IMR-90 (cell line): ENCODE measurements around the gene CCDC30. TPM values are rescaled to one million over a fixed set of nuclear protein-coding genes. Genes with fewer than 3 reads are reported as not detected.

ENCODE experiments used
- ATAC-seq: fragments of 200-7000 bp; cut with Tn5 transposase; 2 replicates; pipeline ENCODE4 v1.9.1; 2020; ENCODE audit warnings: low read depth, mild to moderate bottlenecking, moderate library complexity
- BruUV-seq: library from RNA; stranded (reverse); fragments of 400-500 nt; replicated peaks from 2 replicates; lab custom pipeline; 2021; lab: Mats Ljungman, UMichigan
- CTCF ChIA-PET: fragments of 300-600 bp; formaldehyde crosslinking; extraction: SDS; loops from one replicate; lab custom pipeline; 2021; ENCODE audit warnings: antibody characterized with exemption; lab: Yijun Ruan, JAX
- POLR2A ChIA-PET: fragments of 300-600 bp; sonication (Branson Sonifier 250); formaldehyde crosslinking; loops from one replicate; lab custom pipeline; 2022; ENCODE audit warnings: antibody characterized with exemption; ENCODE audit not compliant: unreplicated experiment; lab: Charles Lee
- DNase-seq: peaks from one replicate; pipeline ENCODE4 v3.0.0; 2013
- H2AFZ ChIP-seq: replicated peaks from 2 replicates; pipeline ENCODE3; 2013; ENCODE audit warnings: low read length, mild to moderate bottlenecking; ENCODE audit not compliant: poor library complexity
- H2AK5ac ChIP-seq: 2 replicates; pipeline ENCODE4 v1.6.1; 2013; ENCODE audit warnings: low read depth, low read length, inconsistent platforms
- H2AK9ac ChIP-seq: replicated peaks from 2 replicates; pipeline ENCODE3; 2013; ENCODE audit warnings: mild to moderate bottlenecking, low read depth, low read length, moderate library complexity; ENCODE audit not compliant: poor library complexity
- H2BK120ac ChIP-seq: 2 replicates; pipeline ENCODE4 v1.6.1; 2013; ENCODE audit warnings: low read depth, low read length, inconsistent platforms
- H2BK15ac ChIP-seq: 3 replicates; pipeline ENCODE4 v1.6.1; 2013; ENCODE audit warnings: low read depth, low read length, inconsistent platforms
- H2BK20ac ChIP-seq: 2 replicates; pipeline ENCODE4 v1.6.1; 2013; ENCODE audit warnings: low read depth, mild to moderate bottlenecking, inconsistent platforms, low read length, moderate library complexity
- H2BK5ac ChIP-seq: 2 replicates; pipeline ENCODE4 v1.6.1; 2013; ENCODE audit warnings: mild to moderate bottlenecking, low read depth, low read length, inconsistent platforms; ENCODE audit not compliant: poor library complexity, severe bottlenecking
- H3K14ac ChIP-seq: replicated peaks from 2 replicates; pipeline ENCODE4 v1.6.1; 2013; ENCODE audit warnings: low read depth, low read length, inconsistent platforms
- H3K18ac ChIP-seq: 2 replicates; pipeline ENCODE4 v1.6.1; 2013; ENCODE audit warnings: low read depth, low read length, control low read depth
- H3K23ac ChIP-seq: 2 replicates; pipeline ENCODE4 v1.6.1; 2013; ENCODE audit warnings: low read depth, low read length, inconsistent platforms
- H3K27ac ChIP-seq: 2 replicates; pipeline ENCODE4 v1.5.1; 2013; ENCODE audit warnings: mild to moderate bottlenecking, control low read depth, low read length; ENCODE audit not compliant: insufficient read depth
- H3K27me3 ChIP-seq: 2 replicates; pipeline ENCODE4 v1.6.1; 2013; ENCODE audit warnings: low read length; ENCODE audit not compliant: control insufficient read depth, insufficient read depth
- H3K36me3 ChIP-seq: 2 replicates; pipeline ENCODE4 v1.6.1; 2013; ENCODE audit warnings: low read length, mixed read lengths; ENCODE audit not compliant: control insufficient read depth, insufficient read depth
- H3K4ac ChIP-seq: 2 replicates; pipeline ENCODE4 v1.6.1; 2013; ENCODE audit warnings: low read depth, low read length, inconsistent platforms
- H3K4me1 ChIP-seq: 2 replicates; pipeline ENCODE4 v1.6.1; 2013; ENCODE audit warnings: low read length, mixed read lengths; ENCODE audit not compliant: control insufficient read depth, insufficient read depth
- H3K4me2 ChIP-seq: 2 replicates; pipeline ENCODE4 v1.6.1; 2013; ENCODE audit warnings: low read depth, mild to moderate bottlenecking, control low read depth, low read length, moderate library complexity
- H3K4me3 ChIP-seq: 2 replicates; pipeline ENCODE4 v1.5.1; 2013; ENCODE audit warnings: low read depth, mild to moderate bottlenecking, control low read depth, low read length, moderate library complexity; ENCODE audit not compliant: insufficient read depth
- H3K56ac ChIP-seq: 2 replicates; pipeline ENCODE4 v1.6.1; 2013; ENCODE audit warnings: low read length, inconsistent platforms; ENCODE audit not compliant: insufficient read depth; ENCODE audit errors: extremely low read depth
- H3K79me1 ChIP-seq, 2 experiments: 2 replicates each; pipeline ENCODE4 v1.6.1; 2013; ENCODE audit warnings: low read length in 2 of 2, inconsistent platforms in 1 of 2, low read depth in 1 of 2
- H3K9ac ChIP-seq: 2 replicates; pipeline ENCODE4 v1.6.1; 2013; ENCODE audit warnings: low read depth, low read length, control low read depth
- H3K9me1 ChIP-seq: 2 replicates; pipeline ENCODE4 v1.6.1; 2013; ENCODE audit warnings: low read length, inconsistent platforms; ENCODE audit not compliant: insufficient read depth
- H3K9me3 ChIP-seq: 2 replicates; pipeline ENCODE4 v1.6.1; 2013; ENCODE audit warnings: low read length; ENCODE audit not compliant: control insufficient read depth, insufficient read depth
- H4K20me1 ChIP-seq: 2 replicates; pipeline ENCODE4 v1.6.1; 2013; ENCODE audit warnings: low read length, inconsistent platforms; ENCODE audit not compliant: insufficient read depth
- H4K5ac ChIP-seq: 2 replicates; pipeline ENCODE4 v1.6.1; 2013; ENCODE audit warnings: mild to moderate bottlenecking, low read depth, low read length, control low read depth
- H4K8ac ChIP-seq, 2 experiments: 2 replicates each; pipeline ENCODE4 v1.6.1; 2013; ENCODE audit warnings: low read depth in 2 of 2, low read length in 2 of 2, control low read depth in 1 of 2, inconsistent platforms in 1 of 2
- H4K91ac ChIP-seq: 2 replicates; pipeline ENCODE4 v1.6.1; 2013; ENCODE audit warnings: low read depth, low read length, inconsistent platforms; ENCODE audit not compliant: insufficient read depth
- BHLHE40 ChIP-seq: fragments of 150-350 bp; IDR thresholded peaks from 2 replicates; pipeline ENCODE4 v1.6.1; 2016; ENCODE audit warnings: mild to moderate bottlenecking, low read depth, low read length
- CEBPB ChIP-seq: IDR thresholded peaks from 2 replicates; pipeline ENCODE4 v1.6.1; 2012; ENCODE audit warnings: low read depth, low read length, improper control_type of control experiment
- CHD1 ChIP-seq: IDR thresholded peaks from 2 replicates; pipeline ENCODE4 v1.6.1; 2012; ENCODE audit warnings: low read depth, low read length, improper control_type of control experiment
- FOS ChIP-seq: fragments of 150-350 bp; IDR thresholded peaks from 2 replicates; pipeline ENCODE4 v1.6.1; 2016; ENCODE audit warnings: low read depth, low read length
- MAFK ChIP-seq: IDR thresholded peaks from 2 replicates; pipeline ENCODE4 v1.6.1; 2012; ENCODE audit warnings: low read depth, low read length, improper control_type of control experiment
- MAZ ChIP-seq: IDR thresholded peaks from 2 replicates; pipeline ENCODE4 v1.6.1; 2012; ENCODE audit warnings: low read depth, mild to moderate bottlenecking, low read length, improper control_type of control experiment, moderate library complexity, borderline replicate concordance
- MXI1 ChIP-seq: IDR thresholded peaks from 2 replicates; pipeline ENCODE4 v1.6.1; 2012; ENCODE audit warnings: low read depth, mild to moderate bottlenecking, low read length, moderate library complexity, borderline replicate concordance
- NFE2L2 ChIP-seq: fragments of 150-350 bp; IDR thresholded peaks from 2 replicates; pipeline ENCODE4 v1.6.1; 2016; ENCODE audit warnings: low read depth, mild to moderate bottlenecking, low read length
- POLR2A ChIP-seq: IDR thresholded peaks from 2 replicates; pipeline ENCODE4 v1.6.1; 2012; ENCODE audit warnings: mild to moderate bottlenecking, low read depth, low read length
- RAD21 ChIP-seq: IDR thresholded peaks from 2 replicates; pipeline ENCODE4 v1.6.1; 2012; ENCODE audit warnings: low read length, improper control_type of control experiment
- RCOR1 ChIP-seq: IDR thresholded peaks from 2 replicates; pipeline ENCODE4 v1.6.1; 2012; ENCODE audit warnings: mild to moderate bottlenecking, low read length, improper control_type of control experiment; ENCODE audit not compliant: insufficient replicate concordance
- RFX5 ChIP-seq: IDR thresholded peaks from 2 replicates; pipeline ENCODE4 v1.8.0; 2012; ENCODE audit warnings: low read depth, mild to moderate bottlenecking, low read length, moderate library complexity
- SMC3 ChIP-seq: fragments of 150-350 bp; IDR thresholded peaks from 2 replicates; pipeline ENCODE4 v1.6.1; 2016; ENCODE audit warnings: low read depth, mild to moderate bottlenecking, antibody characterized with exemption, low read length, moderate library complexity
- WGBS, 2 experiments: methylation state at CpG; one replicate each; pipeline versions ENCODE4 v1.1.5 to v1.1.7; 2013; ENCODE audit warnings: missing lambda C conversion rate in 2 of 2; ENCODE audit not compliant: insufficient read length in 1 of 2; ENCODE audit errors: extremely low coverage in 2 of 2; 5-methylcytosine and 5-hydroxymethylcytosine counted together
- dilution Hi-C: fragments of 300-500 bp; cut with HindIII; formaldehyde crosslinking; loops from one replicate; pipeline ENCODE4 v1.14.3; 2018; ENCODE audit warnings: low sequenced_read_pairs; ENCODE audit not compliant: unreplicated experiment
- in situ Hi-C: fragments of 300-500 bp; cut with MboI; formaldehyde crosslinking; loops from 3 replicates; pipeline ENCODE4 v1.14.3; 2019; ENCODE audit warnings: low sequenced_read_pairs, inconsistent platforms, mixed read lengths
- intact Hi-C: fragments of 100-400 bp; cut with micrococcal nuclease; formaldehyde crosslinking; loops from 2 replicates; pipeline ENCODE4 v1.10.0; 2022
- polyA plus RNA-seq, 3 experiments: library from polyadenylated mRNA; depleted of rRNA; stranded (reverse); fragments of >200 nt; gene quantifications; 2 replicates each; pipeline ENCODE4 v1.2.3, GENCODE V29; 2012; ENCODE audit warnings: low replicate concordance in 1 of 3
- total RNA-seq: library from RNA; depleted of rRNA; stranded (reverse); fragments of >200 nt; gene quantifications from 2 replicates; pipeline ENCODE4 v1.2.3, GENCODE V29; 2012
- TF ChIP-seq, protein P1 (sequence below): conservative IDR thresholded peaks from 2 replicates; pipeline ENCODE4 v1.5.1; 2012; ENCODE audit warnings: mild to moderate bottlenecking, low read depth, low read length, improper control_type of control experiment
- TF ChIP-seq, protein P2 (sequence below): fragments of 150-350 bp; IDR thresholded peaks from 2 replicates; pipeline ENCODE4 v1.6.1; 2016; ENCODE audit warnings: low read depth, mild to moderate bottlenecking, low read length, moderate library complexity, borderline replicate concordance
- TF ChIP-seq, protein P3 (sequence below): fragments of 150-350 bp; IDR thresholded peaks from 2 replicates; pipeline ENCODE4 v1.6.1; 2017; ENCODE audit warnings: mild to moderate bottlenecking, antibody characterized with exemption, low read length, low read depth

Gene CCDC30
- total and polyA plus RNA-seq, 2 of the 4 experiments (the other 2 are of a cell fraction), result 0.14 to 0.18 TPM

DNA sequence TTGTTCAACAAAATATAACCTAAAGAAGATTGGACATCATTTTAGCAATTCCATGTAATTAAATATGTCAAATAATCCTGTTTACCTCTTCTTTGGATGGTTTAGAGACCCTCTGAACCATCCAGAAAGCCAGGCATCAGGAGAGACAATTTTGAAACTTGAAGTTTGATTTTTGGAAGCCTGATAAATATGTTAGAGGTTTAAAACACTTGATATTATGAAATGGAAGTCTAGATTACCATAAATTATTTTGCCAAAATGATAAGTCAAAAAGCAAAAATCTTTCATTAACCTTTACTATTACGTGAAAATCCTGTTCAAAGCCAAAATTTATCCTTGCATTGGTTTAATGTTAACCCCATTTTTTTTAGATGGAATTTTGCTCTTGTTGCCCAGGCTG is 43.5 kb downstream of the CCDC30 start:
- intact Hi-C loops (no loop called here), dilution Hi-C loops (no loop called here), in situ Hi-C loops (no loop called here)
- H3K4ac ChIP-seq, result no peak overlapping the region
- H4K5ac ChIP-seq, result no peak overlapping the region
- ATAC-seq, result no peak
- no peak overlapping the region for H3K4me2 ChIP-seq
- H3K23ac ChIP-seq, result no peak overlapping the region
- H2BK20ac ChIP-seq, result no peak overlapping the region
- H4K20me1 ChIP-seq, result no peaks in the 10 kb centered on the region
- no peak overlapping the region for H4K8ac ChIP-seq
- no peak overlapping the region for H3K56ac ChIP-seq
- WGBS, 2 experiments, result no CpG with 5 or more reads among the region's 1 CpG
- H4K91ac ChIP-seq, result no peak overlapping the region
- DNase-seq, result no peak
- no peaks in the 10 kb centered on the region for H3K4me1 ChIP-seq
- no peak overlapping the region for H2AK9ac ChIP-seq
- TF ChIP-seq POLR2A (no peak), MXI1 (no peak), RFX5 (no peak), BHLHE40 (no peak), RAD21 (no peak), NFE2L2 (no peak), MAFK (no peak), MAZ (no peak), RCOR1 (no peak), CEBPB (no peak), FOS (no peak), CHD1 (no peak), SMC3 (no peak)
- TF ChIP-seq, protein P1, sequence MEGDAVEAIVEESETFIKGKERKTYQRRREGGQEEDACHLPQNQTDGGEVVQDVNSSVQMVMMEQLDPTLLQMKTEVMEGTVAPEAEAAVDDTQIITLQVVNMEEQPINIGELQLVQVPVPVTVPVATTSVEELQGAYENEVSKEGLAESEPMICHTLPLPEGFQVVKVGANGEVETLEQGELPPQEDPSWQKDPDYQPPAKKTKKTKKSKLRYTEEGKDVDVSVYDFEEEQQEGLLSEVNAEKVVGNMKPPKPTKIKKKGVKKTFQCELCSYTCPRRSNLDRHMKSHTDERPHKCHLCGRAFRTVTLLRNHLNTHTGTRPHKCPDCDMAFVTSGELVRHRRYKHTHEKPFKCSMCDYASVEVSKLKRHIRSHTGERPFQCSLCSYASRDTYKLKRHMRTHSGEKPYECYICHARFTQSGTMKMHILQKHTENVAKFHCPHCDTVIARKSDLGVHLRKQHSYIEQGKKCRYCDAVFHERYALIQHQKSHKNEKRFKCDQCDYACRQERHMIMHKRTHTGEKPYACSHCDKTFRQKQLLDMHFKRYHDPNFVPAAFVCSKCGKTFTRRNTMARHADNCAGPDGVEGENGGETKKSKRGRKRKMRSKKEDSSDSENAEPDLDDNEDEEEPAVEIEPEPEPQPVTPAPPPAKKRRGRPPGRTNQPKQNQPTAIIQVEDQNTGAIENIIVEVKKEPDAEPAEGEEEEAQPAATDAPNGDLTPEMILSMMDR, result no peak
- TF ChIP-seq, protein P2, sequence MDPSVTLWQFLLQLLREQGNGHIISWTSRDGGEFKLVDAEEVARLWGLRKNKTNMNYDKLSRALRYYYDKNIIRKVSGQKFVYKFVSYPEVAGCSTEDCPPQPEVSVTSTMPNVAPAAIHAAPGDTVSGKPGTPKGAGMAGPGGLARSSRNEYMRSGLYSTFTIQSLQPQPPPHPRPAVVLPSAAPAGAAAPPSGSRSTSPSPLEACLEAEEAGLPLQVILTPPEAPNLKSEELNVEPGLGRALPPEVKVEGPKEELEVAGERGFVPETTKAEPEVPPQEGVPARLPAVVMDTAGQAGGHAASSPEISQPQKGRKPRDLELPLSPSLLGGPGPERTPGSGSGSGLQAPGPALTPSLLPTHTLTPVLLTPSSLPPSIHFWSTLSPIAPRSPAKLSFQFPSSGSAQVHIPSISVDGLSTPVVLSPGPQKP, result no peak
- TF ChIP-seq, protein P3, sequence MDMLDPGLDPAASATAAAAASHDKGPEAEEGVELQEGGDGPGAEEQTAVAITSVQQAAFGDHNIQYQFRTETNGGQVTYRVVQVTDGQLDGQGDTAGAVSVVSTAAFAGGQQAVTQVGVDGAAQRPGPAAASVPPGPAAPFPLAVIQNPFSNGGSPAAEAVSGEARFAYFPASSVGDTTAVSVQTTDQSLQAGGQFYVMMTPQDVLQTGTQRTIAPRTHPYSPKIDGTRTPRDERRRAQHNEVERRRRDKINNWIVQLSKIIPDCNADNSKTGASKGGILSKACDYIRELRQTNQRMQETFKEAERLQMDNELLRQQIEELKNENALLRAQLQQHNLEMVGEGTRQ, result no peak
- H3K79me1 ChIP-seq, result no peaks in the 10 kb centered on the region
- no peak overlapping the region for H2BK5ac ChIP-seq
- H3K9me3 ChIP-seq, result peaks cover 14% of the 10 kb centered on the region
- no peak overlapping the region for H3K27ac ChIP-seq
- H3K36me3 ChIP-seq, result no peaks in the 10 kb centered on the region
- ChIA-PET CTCF (no interaction called here), POLR2A (no interaction called here)
- no peak overlapping the region for H2BK15ac ChIP-seq
- H3K4me3 ChIP-seq, result no peak overlapping the region
- no peaks in the 10 kb centered on the region for H3K9me1 ChIP-seq
- H3K27me3 ChIP-seq, result no peaks in the 10 kb centered on the region
- H2AFZ ChIP-seq, result no peak overlapping the region
- BruUV-seq, result no TSS peak
- H3K9ac ChIP-seq, result no peak overlapping the region
- no peak overlapping the region for H3K18ac ChIP-seq
- no peak overlapping the region for H3K14ac ChIP-seq
- no peak overlapping the region for H2BK120ac ChIP-seq
- H2AK5ac ChIP-seq, result no peak overlapping the region
